OCI-LY7 (cell line): ENCODE measurements around the gene SLC25A42. TPM values are rescaled to one million over a fixed set of nuclear protein-coding genes. Genes with fewer than 3 reads are reported as not detected.
A peak's percentile ranks its signal among the peaks of the same experiment; 100 is the strongest.

Experiments
- BruUV-seq: library from RNA; stranded (reverse); fragments of 400-500 nt; replicated peaks from 2 replicates; lab custom pipeline; 2021; lab: Mats Ljungman, UMichigan
- CTCF ChIA-PET: fragments of 300-600 bp; sonication (Branson Sonifier 250); formaldehyde crosslinking; loops from one replicate; lab custom pipeline; 2022; ENCODE audit warnings: antibody characterized with exemption; ENCODE audit not compliant: unreplicated experiment; lab: Charles Lee
- POLR2A ChIA-PET: fragments of 300-600 bp; sonication (Branson Sonifier 250); formaldehyde crosslinking; loops from one replicate; lab custom pipeline; 2022; ENCODE audit warnings: antibody characterized with exemption; lab: Charles Lee
- DNase-seq: peaks from one replicate; pipeline ENCODE4 v3.0.0-alpha.2; 2015; ENCODE audit warnings: low spot score
- H2AFZ ChIP-seq: fragments of 200-600 bp; sonication (generic), shearing (Covaris generic); 2 replicates; pipeline ENCODE4 v1.6.1; 2014; ENCODE audit warnings: mild to moderate bottlenecking, antibody characterized with exemption, low read length, moderate library complexity
- H3K27ac ChIP-seq: fragments of 200-600 bp; sonication (generic); 2 replicates; pipeline ENCODE4 v1.5.1; 2014; ENCODE audit warnings: mixed run types, low read depth, mild to moderate bottlenecking, moderate library complexity, low read length, inconsistent platforms; ENCODE audit not compliant: poor library complexity, severe bottlenecking
- H3K36me3 ChIP-seq: fragments of 200-600 bp; sonication (generic); 2 replicates; pipeline ENCODE4 v1.6.1; 2014; ENCODE audit warnings: mild to moderate bottlenecking, antibody characterized with exemption, low read length, moderate library complexity, mixed read lengths; ENCODE audit not compliant: insufficient read depth
- H3K4me1 ChIP-seq: fragments of 200-600 bp; sonication (generic); 2 replicates; pipeline ENCODE4 v1.5.1; 2014; ENCODE audit warnings: mild to moderate bottlenecking, low read length; ENCODE audit not compliant: insufficient read depth, poor library complexity, severe bottlenecking
- H3K4me2 ChIP-seq: fragments of 200-600 bp; sonication (generic); 2 replicates; pipeline ENCODE4 v1.6.1; 2014; ENCODE audit warnings: mild to moderate bottlenecking, low read length
- H3K4me3 ChIP-seq: fragments of 200-600 bp; sonication (generic); 2 replicates; pipeline ENCODE4 v1.5.1; 2014; ENCODE audit warnings: mild to moderate bottlenecking, low read depth, low read length; ENCODE audit not compliant: poor library complexity, severe bottlenecking
- H3K79me2 ChIP-seq: fragments of 200-600 bp; sonication (generic); 2 replicates; pipeline ENCODE4 v1.6.1; 2016; ENCODE audit warnings: low read depth, mild to moderate bottlenecking, low read length, moderate library complexity, mixed read lengths; ENCODE audit not compliant: insufficient read depth
- H3K9me2 ChIP-seq: fragments of 200-600 bp; sonication (generic); 2 replicates; pipeline ENCODE4 v1.6.1; 2016; ENCODE audit warnings: mild to moderate bottlenecking, low read length, mixed read lengths; ENCODE audit not compliant: insufficient read depth
- H3K9me3 ChIP-seq: fragments of 200-600 bp; sonication (generic); 2 replicates; pipeline ENCODE4 v1.6.1; 2014; ENCODE audit warnings: mild to moderate bottlenecking, mixed run types, low read length, mixed read lengths
- H4K20me1 ChIP-seq: fragments of 200-600 bp; sonication (generic); 2 replicates; pipeline ENCODE4 v1.6.1; 2014; ENCODE audit warnings: mild to moderate bottlenecking, antibody characterized with exemption, low read length, moderate library complexity, mixed read lengths; ENCODE audit not compliant: insufficient read depth
- CTCF ChIP-seq: fragments of 200-600 bp; sonication (generic); conservative IDR thresholded peaks from 2 replicates; pipeline ENCODE4 v1.5.1; 2014; ENCODE audit warnings: mild to moderate bottlenecking, antibody characterized with exemption, low read length, moderate library complexity, mixed read lengths
- EZH2phosphoT487 ChIP-seq: fragments of 200-600 bp; sonication (generic); IDR thresholded peaks from 2 replicates; pipeline ENCODE4 v1.6.1; 2018; ENCODE audit warnings: low read depth, borderline replicate concordance, mild to moderate bottlenecking, mixed run types, antibody characterized with exemption, low read length, moderate library complexity, mixed read lengths
- intact Hi-C: fragments of 100-400 bp; cut with micrococcal nuclease; formaldehyde crosslinking; loops from one replicate; pipeline ENCODE4 v1.10.0; 2022; ENCODE audit not compliant: unreplicated experiment
- total RNA-seq, 2 experiments: library from RNA; depleted of rRNA in 1 of 2; stranded (reverse); fragments of >200 nt in 1 of 2; shearing (Covaris generic) in 1 of 2; gene quantifications; 2 replicates each; pipeline ENCODE4 v1.2.3, GENCODE V29; 2014 to 2022

Gene SLC25A42
- total RNA-seq, 2 experiments from 2014 or later: 13.8 to 23.4 TPM

GRCh38 chr19:19154768-19155494 lies 91.1 kb downstream of the SLC25A42 start:
- POLR2A ChIA-PET: interaction anchor here (0.5 to 8.0 kb wide), 6 partner anchors 11 to 181 kb away, joined by 3 to 201 read pairs (median 4); partner anchors contain the start of gene MEF2B

GRCh38 chr19:19155495-19156219 lies 91.9 kb downstream of the SLC25A42 start:
- Histone ChIP-seq H3K36me3 (peaks cover 71% of the 10 kb centered on the region), H3K4me3 (peak overlapping the region; percentile 59), H4K20me1 (no peaks in the 10 kb centered on the region), H3K4me1 (peaks cover 96% of the 10 kb centered on the region), H3K79me2 (peaks cover 65% of the 10 kb centered on the region), H2AFZ (no peak overlapping the region), H3K9me2 (no peaks in the 10 kb centered on the region), H3K9me3 (no peaks in the 10 kb centered on the region), H3K4me2 (peak overlapping the region; percentile 89), H3K27ac (peak overlapping the region; percentile 98)
- intact Hi-C loops: loop anchor here (1.0 to 2.0 kb wide), 3 partner anchors 14 to 165 kb away; partner anchors contain the start of genes MAU2 and SUGP1
- TF ChIP-seq EZH2phosphoT487 (no peak), CTCF (no peak)
- TSS peak; percentile 95 for BruUV-seq
- CTCF ChIA-PET: interaction anchor here (1.1 to 2.3 kb wide), 3 partner anchors 12 to 19 kb away, joined by 3 to 7 read pairs (median 6); partner anchors contain the start of gene MEF2B
- peak; percentile 98 for DNase-seq
- POLR2A ChIA-PET: interaction anchor here (0.5 to 8.0 kb wide), 9 partner anchors 8 to 180 kb away, joined by 3 to 201 read pairs (median 4); partner anchors contain the start of genes BORCS8, MEF2B and RFXANK

More at GRCh38 chr19:19154768-19155494, 91.1 kb downstream of the SLC25A42 start:
- H3K27ac ChIP-seq: peak overlapping the region; percentile 98
- intact Hi-C loops: loop anchor here (1.0 to 2.0 kb wide), 3 partner anchors 14 to 165 kb away; partner anchors contain the start of genes MAU2 and SUGP1
- peak; percentile 74 for DNase-seq
- peak overlapping the region; percentile 85 for H3K4me2 ChIP-seq
- BruUV-seq: TSS peak; percentile 34
- H3K36me3 ChIP-seq: peaks cover 75% of the 10 kb centered on the region
- peak overlapping the region; percentile 50 for H3K4me3 ChIP-seq
- H3K9me2 ChIP-seq: no peaks in the 10 kb centered on the region
- no peaks in the 10 kb centered on the region for H4K20me1 ChIP-seq
- peaks cover 92% of the 10 kb centered on the region for H3K4me1 ChIP-seq
- CTCF ChIA-PET: interaction anchor here (1.3 kb wide), 1 partner anchor 20 kb away, joined by 6 read pairs; no protein-coding TSS in a partner anchor
- no peak overlapping the region for H2AFZ ChIP-seq
- no peaks in the 10 kb centered on the region for H3K9me3 ChIP-seq
- peaks cover 61% of the 10 kb centered on the region for H3K79me2 ChIP-seq
- TF ChIP-seq EZH2phosphoT487 (no peak), CTCF (peak; percentile 62)
